ENCODE data around the gene SEC23A.

Gene SEC23A

GRCh38 chr14:39005044-39005880 is 97.8 kb downstream of the SEC23A start:
- Histone ChIP-seq H3K9me3 (ENCODE audit: control insufficient read depth, insufficient read depth, low read length) (no peaks in the 10 kb centered on the region), H3K36me3 (ENCODE audit: insufficient read depth, low read length) (no peaks in the 10 kb centered on the region), H3K4me1 (ENCODE audit: insufficient read depth, low read length) (no peaks in the 10 kb centered on the region), H3K9ac (ENCODE audit: low read depth, low read length) (no peak overlapping the region)

- no peaks in the 10 kb centered on the region for H3K9me3 ChIP-seq (ENCODE audit: control insufficient read depth, insufficient read depth, low read length)
- no peaks in the 10 kb centered on the region for H3K36me3 ChIP-seq (ENCODE audit: insufficient read depth, low read length)
- H3K9ac ChIP-seq (ENCODE audit: low read depth, low read length) = no peak overlapping the region
- H3K4me1 ChIP-seq (ENCODE audit: insufficient read depth, low read length) = no peaks in the 10 kb centered on the region
Measured at GRCh38 chr14:38999949-39000348, 103.1 kb downstream of the SEC23A start.

GRCh38 chr14:38994731-38995130 is 108.3 kb downstream of the SEC23A start:
- Histone ChIP-seq H3K9me3 (ENCODE audit: control insufficient read depth, insufficient read depth, low read length) (no peaks in the 10 kb centered on the region), H3K9ac (ENCODE audit: low read depth, low read length) (no peak overlapping the region), H3K4me1 (ENCODE audit: insufficient read depth, low read length) (no peaks in the 10 kb centered on the region), H3K36me3 (ENCODE audit: insufficient read depth, low read length) (no peaks in the 10 kb centered on the region)

GRCh38 chr14:38993981-38994380 is 109.1 kb downstream of the SEC23A start:
- no peaks in the 10 kb centered on the region for H3K36me3 ChIP-seq (ENCODE audit: insufficient read depth, low read length)
- H3K9me3 ChIP-seq (ENCODE audit: control insufficient read depth, insufficient read depth, low read length) = no peaks in the 10 kb centered on the region
- H3K4me1 ChIP-seq (ENCODE audit: insufficient read depth, low read length) = no peaks in the 10 kb centered on the region
- no peak overlapping the region for H3K9ac ChIP-seq (ENCODE audit: low read depth, low read length)

- no peaks in the 10 kb centered on the region for H3K4me1 ChIP-seq (ENCODE audit: insufficient read depth, low read length)
- H3K9ac ChIP-seq (ENCODE audit: low read depth, low read length) = no peak overlapping the region
- no peaks in the 10 kb centered on the region for H3K36me3 ChIP-seq (ENCODE audit: insufficient read depth, low read length)
- H3K9me3 ChIP-seq (ENCODE audit: control insufficient read depth, insufficient read depth, low read length) = no peaks in the 10 kb centered on the region
Measured at GRCh38 chr14:38992067-38992844, 110.8 kb downstream of the SEC23A start.

GRCh38 chr14:38991299-38991698 is 111.7 kb downstream of the SEC23A start:
- no peaks in the 10 kb centered on the region for H3K36me3 ChIP-seq (ENCODE audit: insufficient read depth, low read length)
- no peaks in the 10 kb centered on the region for H3K4me1 ChIP-seq (ENCODE audit: insufficient read depth, low read length)
- no peak overlapping the region for H3K9ac ChIP-seq (ENCODE audit: low read depth, low read length)
- no peaks in the 10 kb centered on the region for H3K9me3 ChIP-seq (ENCODE audit: control insufficient read depth, insufficient read depth, low read length)

GRCh38 chr14:38989922-38990546 is 113.0 kb downstream of the SEC23A start:
- no peaks in the 10 kb centered on the region for H3K9me3 ChIP-seq (ENCODE audit: control insufficient read depth, insufficient read depth, low read length)
- H3K36me3 ChIP-seq (ENCODE audit: insufficient read depth, low read length) = no peaks in the 10 kb centered on the region
- H3K4me1 ChIP-seq (ENCODE audit: insufficient read depth, low read length) = no peaks in the 10 kb centered on the region
- H3K9ac ChIP-seq (ENCODE audit: low read depth, low read length) = no peak overlapping the region

GRCh38 chr14:38987781-38988180 is 115.3 kb downstream of the SEC23A start:
- H3K9ac ChIP-seq (ENCODE audit: low read depth, low read length) = no peak overlapping the region
- H3K9me3 ChIP-seq (ENCODE audit: control insufficient read depth, insufficient read depth, low read length) = no peaks in the 10 kb centered on the region

GRCh38 chr14:38982837-38983236 is 120.2 kb downstream of the SEC23A start:
- Histone ChIP-seq H3K9me3 (ENCODE audit: control insufficient read depth, insufficient read depth, low read length) (no peaks in the 10 kb centered on the region), H3K36me3 (ENCODE audit: insufficient read depth, low read length) (no peaks in the 10 kb centered on the region)

More at GRCh38 chr14:38987781-38988180, 115.3 kb downstream of the SEC23A start:
- no peaks in the 10 kb centered on the region for H3K4me1 ChIP-seq (ENCODE audit: insufficient read depth, low read length)
- H3K36me3 ChIP-seq (ENCODE audit: insufficient read depth, low read length) = no peaks in the 10 kb centered on the region

GRCh38 chr14:38982278-38982677 is 120.8 kb downstream of the SEC23A start:
- Histone ChIP-seq H3K36me3 (ENCODE audit: insufficient read depth, low read length) (no peaks in the 10 kb centered on the region), H3K4me1 (ENCODE audit: insufficient read depth, low read length) (no peaks in the 10 kb centered on the region), H3K9me3 (ENCODE audit: control insufficient read depth, insufficient read depth, low read length) (no peaks in the 10 kb centered on the region), H3K9ac (ENCODE audit: low read depth, low read length) (no peak overlapping the region)

More at GRCh38 chr14:38982837-38983236, 120.2 kb downstream of the SEC23A start:
- Histone ChIP-seq H3K9ac (ENCODE audit: low read depth, low read length) (no peak overlapping the region), H3K4me1 (ENCODE audit: insufficient read depth, low read length) (no peaks in the 10 kb centered on the region)

Data from ES-I3 (cell line).